HepG2 (cell line): ENCODE results near the gene MPP3. TPM values are rescaled to one million over a fixed set of nuclear protein-coding genes. Genes with fewer than 3 reads are reported as not detected.

Source experiments
- FOXA1 ChIP-seq, 2 experiments: fragments of 450-650 bp in 1 of 2; sonication (generic) in 1 of 2; formaldehyde crosslinking in 1 of 2; IDR thresholded peaks; 2 replicates each; pipeline versions ENCODE4 v1.4.0 to v1.6.1; 2016 to 2020; ENCODE audit warnings: missing genetic modification reagents in 1 of 2
- HNRNPLL ChIP-seq: fragments of 200-400 bp; formaldehyde crosslinking; IDR thresholded peaks from 2 replicates; pipeline ENCODE4 v1.6.1; 2017; ENCODE audit warnings: mild to moderate bottlenecking, low read depth, low read length; ENCODE audit not compliant: poor library complexity, severe bottlenecking
- MTF2 ChIP-seq: sonication (generic); formaldehyde crosslinking; IDR thresholded peaks from 2 replicates; pipeline ENCODE4 v1.5.0; 2020; ENCODE audit warnings: missing genetic modification reagents, borderline replicate concordance
- PCBP2 ChIP-seq: fragments of 200-400 bp; formaldehyde crosslinking; optimal IDR thresholded peaks from 2 replicates; pipeline ENCODE3; 2018; ENCODE audit warnings: low read length, low read depth; ENCODE audit not compliant: poor library complexity, severe bottlenecking
- PHF21A ChIP-seq: sonication (generic); formaldehyde crosslinking; IDR thresholded peaks from 2 replicates; pipeline ENCODE4 v1.5.0; 2020; ENCODE audit warnings: mild to moderate bottlenecking, missing genetic modification reagents
- SMYD3 ChIP-seq: sonication (generic); formaldehyde crosslinking; IDR thresholded peaks from 2 replicates; pipeline ENCODE4 v1.8.1; 2023; ENCODE audit warnings: mild to moderate bottlenecking, missing genetic modification reagents
- ZMYM3 ChIP-seq: sonication (generic); formaldehyde crosslinking; IDR thresholded peaks from 2 replicates; pipeline ENCODE4 v1.5.1; 2020; ENCODE audit warnings: mild to moderate bottlenecking, missing genetic modification reagents
- ZNF282 ChIP-seq: fragments of 450-650 bp; IDR thresholded peaks from 2 replicates; pipeline ENCODE4 v1.6.1; 2018; ENCODE audit not compliant: partially characterized antibody
- ZNF501 ChIP-seq: sonication (generic); formaldehyde crosslinking; IDR thresholded peaks from 2 replicates; pipeline ENCODE4 v1.5.1; 2020; ENCODE audit warnings: mild to moderate bottlenecking, moderate library complexity, missing genetic modification reagents
- ZNF678 ChIP-seq: sonication (generic); formaldehyde crosslinking; IDR thresholded peaks from 2 replicates; pipeline ENCODE4 v1.4.0; 2020; ENCODE audit warnings: mild to moderate bottlenecking, missing genetic modification reagents
- polyA plus RNA-seq, 8 experiments: library from polyadenylated mRNA; depleted of rRNA in 3 of 8; stranded (reverse) in 7 of 8; unstranded in 1 of 8; fragments of >200 nt; fragmentation: Illumina TruSeq in 4 of 8; extraction: Trizol in 4 of 8; gene quantifications; 2 replicates each; pipeline versions ENCODE4 v1.2.1 to v1.2.3, GENCODE V29; 2011 to 2016; ENCODE audit warnings: low read depth in 4 of 8, missing spikeins in 1 of 8, mixed read lengths in 1 of 8; ENCODE audit not compliant: insufficient read depth in 1 of 8
- total RNA-seq, 5 experiments: library from RNA; depleted of rRNA; stranded (reverse); fragments of >200 nt; fragmentation: Illumina TruSeq; extraction: Trizol; gene quantifications; 2 replicates each; pipeline ENCODE4 v1.2.3, GENCODE V29; 2016; ENCODE audit warnings: low read depth in 1 of 5
- TF ChIP-seq, protein P1 (sequence below): sonication (generic); formaldehyde crosslinking; IDR thresholded peaks from 2 replicates; pipeline ENCODE4 v1.4.0; 2020; ENCODE audit warnings: mild to moderate bottlenecking, missing genetic modification reagents
- TF ChIP-seq, protein P2 (sequence below): sonication (generic); formaldehyde crosslinking; IDR thresholded peaks from 2 replicates; pipeline ENCODE4 v1.5.0; 2020; ENCODE audit warnings: mild to moderate bottlenecking, missing genetic modification reagents, moderate library complexity
- TF ChIP-seq, protein P3 (sequence below): sonication (generic); formaldehyde crosslinking; IDR thresholded peaks from one replicate; pipeline ENCODE4 v1.5.1; 2020; ENCODE audit warnings: mild to moderate bottlenecking, missing genetic modification reagents; ENCODE audit errors: not compliant biosample characterization

The MPP3 gene
- total and polyA plus RNA-seq, 2 of the 13 experiments (the other 11 are each of a cell fraction or from before 2014, with no cell fraction given), result 0.91 to 1.8 TPM

DNA sequence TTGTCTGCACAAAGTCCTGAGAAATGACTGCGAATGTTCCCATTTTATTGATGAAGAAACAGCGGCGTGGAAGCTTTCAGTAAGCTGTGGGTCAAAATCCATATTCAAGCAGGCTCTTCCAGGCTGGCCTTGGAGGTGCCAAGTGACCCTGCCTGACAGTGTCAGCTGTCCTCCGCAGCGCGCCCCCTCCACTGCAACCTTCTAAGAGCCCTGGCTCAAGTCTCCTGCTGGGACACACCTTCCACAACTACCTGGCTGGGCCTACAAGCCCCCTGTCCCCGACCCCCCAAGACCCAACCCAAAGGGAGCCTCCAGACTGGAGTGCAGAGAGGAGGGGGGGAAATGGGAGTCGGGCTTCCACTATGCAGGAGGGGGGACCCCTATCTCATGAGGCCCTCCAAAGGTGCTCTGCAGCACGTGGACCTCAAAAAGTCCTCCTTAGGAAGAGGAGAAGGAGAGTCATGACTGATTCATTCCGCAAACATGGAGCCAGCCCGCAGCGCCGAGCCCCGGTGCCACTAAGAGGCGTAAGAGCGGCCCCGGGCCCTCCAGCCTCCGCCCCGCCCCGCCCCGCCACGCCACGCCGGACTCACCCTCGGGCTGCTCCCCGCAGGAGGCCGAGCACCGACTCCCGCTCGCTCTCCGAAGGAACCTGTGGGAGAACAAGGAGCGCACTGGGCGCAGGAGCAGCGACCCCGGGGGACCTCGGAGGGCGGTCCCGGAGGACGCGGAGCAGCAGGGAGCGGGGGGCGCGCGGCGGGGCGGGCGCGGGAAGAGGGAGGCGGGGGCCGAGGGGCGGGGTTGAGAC, 574 bp downstream of the MPP3 start (continued):
- TF ChIP-seq, protein P1, sequence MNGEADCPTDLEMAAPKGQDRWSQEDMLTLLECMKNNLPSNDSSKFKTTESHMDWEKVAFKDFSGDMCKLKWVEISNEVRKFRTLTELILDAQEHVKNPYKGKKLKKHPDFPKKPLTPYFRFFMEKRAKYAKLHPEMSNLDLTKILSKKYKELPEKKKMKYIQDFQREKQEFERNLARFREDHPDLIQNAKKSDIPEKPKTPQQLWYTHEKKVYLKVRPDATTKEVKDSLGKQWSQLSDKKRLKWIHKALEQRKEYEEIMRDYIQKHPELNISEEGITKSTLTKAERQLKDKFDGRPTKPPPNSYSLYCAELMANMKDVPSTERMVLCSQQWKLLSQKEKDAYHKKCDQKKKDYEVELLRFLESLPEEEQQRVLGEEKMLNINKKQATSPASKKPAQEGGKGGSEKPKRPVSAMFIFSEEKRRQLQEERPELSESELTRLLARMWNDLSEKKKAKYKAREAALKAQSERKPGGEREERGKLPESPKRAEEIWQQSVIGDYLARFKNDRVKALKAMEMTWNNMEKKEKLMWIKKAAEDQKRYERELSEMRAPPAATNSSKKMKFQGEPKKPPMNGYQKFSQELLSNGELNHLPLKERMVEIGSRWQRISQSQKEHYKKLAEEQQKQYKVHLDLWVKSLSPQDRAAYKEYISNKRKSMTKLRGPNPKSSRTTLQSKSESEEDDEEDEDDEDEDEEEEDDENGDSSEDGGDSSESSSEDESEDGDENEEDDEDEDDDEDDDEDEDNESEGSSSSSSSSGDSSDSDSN (CRISPR knock-in tag), result 0 out of 2 replicates have a peak, but pooled peaks have one; percentile 22
- TF ChIP-seq MTF2 (CRISPR knock-in tag) (peak; percentile 60; the same call in 1 of the 2 replicates), ZNF678 (no peak), PHF21A (no peak), HNRNPLL (peak; percentile 28), FOXA1 (IDR thresholded peaks at IDR 0.05) (no peak), FOXA1 (CRISPR knock-in tag; IDR thresholded peaks at IDR 0.05) (peak; percentile 22; the same call in 1 of the 2 replicates), ZMYM3 (CRISPR knock-in tag) (0 out of 2 replicates have a peak, but pooled peaks have one; percentile 35), ZNF501 (0 out of 2 replicates have a peak, but pooled peaks have one; percentile 36), SMYD3 (CRISPR knock-in tag) (no peak), ZNF282 (no peak), PCBP2 (no peak)
- TF ChIP-seq, protein P2, sequence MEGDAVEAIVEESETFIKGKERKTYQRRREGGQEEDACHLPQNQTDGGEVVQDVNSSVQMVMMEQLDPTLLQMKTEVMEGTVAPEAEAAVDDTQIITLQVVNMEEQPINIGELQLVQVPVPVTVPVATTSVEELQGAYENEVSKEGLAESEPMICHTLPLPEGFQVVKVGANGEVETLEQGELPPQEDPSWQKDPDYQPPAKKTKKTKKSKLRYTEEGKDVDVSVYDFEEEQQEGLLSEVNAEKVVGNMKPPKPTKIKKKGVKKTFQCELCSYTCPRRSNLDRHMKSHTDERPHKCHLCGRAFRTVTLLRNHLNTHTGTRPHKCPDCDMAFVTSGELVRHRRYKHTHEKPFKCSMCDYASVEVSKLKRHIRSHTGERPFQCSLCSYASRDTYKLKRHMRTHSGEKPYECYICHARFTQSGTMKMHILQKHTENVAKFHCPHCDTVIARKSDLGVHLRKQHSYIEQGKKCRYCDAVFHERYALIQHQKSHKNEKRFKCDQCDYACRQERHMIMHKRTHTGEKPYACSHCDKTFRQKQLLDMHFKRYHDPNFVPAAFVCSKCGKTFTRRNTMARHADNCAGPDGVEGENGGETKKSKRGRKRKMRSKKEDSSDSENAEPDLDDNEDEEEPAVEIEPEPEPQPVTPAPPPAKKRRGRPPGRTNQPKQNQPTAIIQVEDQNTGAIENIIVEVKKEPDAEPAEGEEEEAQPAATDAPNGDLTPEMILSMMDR, result peak; percentile 21
- TF ChIP-seq, protein P3, sequence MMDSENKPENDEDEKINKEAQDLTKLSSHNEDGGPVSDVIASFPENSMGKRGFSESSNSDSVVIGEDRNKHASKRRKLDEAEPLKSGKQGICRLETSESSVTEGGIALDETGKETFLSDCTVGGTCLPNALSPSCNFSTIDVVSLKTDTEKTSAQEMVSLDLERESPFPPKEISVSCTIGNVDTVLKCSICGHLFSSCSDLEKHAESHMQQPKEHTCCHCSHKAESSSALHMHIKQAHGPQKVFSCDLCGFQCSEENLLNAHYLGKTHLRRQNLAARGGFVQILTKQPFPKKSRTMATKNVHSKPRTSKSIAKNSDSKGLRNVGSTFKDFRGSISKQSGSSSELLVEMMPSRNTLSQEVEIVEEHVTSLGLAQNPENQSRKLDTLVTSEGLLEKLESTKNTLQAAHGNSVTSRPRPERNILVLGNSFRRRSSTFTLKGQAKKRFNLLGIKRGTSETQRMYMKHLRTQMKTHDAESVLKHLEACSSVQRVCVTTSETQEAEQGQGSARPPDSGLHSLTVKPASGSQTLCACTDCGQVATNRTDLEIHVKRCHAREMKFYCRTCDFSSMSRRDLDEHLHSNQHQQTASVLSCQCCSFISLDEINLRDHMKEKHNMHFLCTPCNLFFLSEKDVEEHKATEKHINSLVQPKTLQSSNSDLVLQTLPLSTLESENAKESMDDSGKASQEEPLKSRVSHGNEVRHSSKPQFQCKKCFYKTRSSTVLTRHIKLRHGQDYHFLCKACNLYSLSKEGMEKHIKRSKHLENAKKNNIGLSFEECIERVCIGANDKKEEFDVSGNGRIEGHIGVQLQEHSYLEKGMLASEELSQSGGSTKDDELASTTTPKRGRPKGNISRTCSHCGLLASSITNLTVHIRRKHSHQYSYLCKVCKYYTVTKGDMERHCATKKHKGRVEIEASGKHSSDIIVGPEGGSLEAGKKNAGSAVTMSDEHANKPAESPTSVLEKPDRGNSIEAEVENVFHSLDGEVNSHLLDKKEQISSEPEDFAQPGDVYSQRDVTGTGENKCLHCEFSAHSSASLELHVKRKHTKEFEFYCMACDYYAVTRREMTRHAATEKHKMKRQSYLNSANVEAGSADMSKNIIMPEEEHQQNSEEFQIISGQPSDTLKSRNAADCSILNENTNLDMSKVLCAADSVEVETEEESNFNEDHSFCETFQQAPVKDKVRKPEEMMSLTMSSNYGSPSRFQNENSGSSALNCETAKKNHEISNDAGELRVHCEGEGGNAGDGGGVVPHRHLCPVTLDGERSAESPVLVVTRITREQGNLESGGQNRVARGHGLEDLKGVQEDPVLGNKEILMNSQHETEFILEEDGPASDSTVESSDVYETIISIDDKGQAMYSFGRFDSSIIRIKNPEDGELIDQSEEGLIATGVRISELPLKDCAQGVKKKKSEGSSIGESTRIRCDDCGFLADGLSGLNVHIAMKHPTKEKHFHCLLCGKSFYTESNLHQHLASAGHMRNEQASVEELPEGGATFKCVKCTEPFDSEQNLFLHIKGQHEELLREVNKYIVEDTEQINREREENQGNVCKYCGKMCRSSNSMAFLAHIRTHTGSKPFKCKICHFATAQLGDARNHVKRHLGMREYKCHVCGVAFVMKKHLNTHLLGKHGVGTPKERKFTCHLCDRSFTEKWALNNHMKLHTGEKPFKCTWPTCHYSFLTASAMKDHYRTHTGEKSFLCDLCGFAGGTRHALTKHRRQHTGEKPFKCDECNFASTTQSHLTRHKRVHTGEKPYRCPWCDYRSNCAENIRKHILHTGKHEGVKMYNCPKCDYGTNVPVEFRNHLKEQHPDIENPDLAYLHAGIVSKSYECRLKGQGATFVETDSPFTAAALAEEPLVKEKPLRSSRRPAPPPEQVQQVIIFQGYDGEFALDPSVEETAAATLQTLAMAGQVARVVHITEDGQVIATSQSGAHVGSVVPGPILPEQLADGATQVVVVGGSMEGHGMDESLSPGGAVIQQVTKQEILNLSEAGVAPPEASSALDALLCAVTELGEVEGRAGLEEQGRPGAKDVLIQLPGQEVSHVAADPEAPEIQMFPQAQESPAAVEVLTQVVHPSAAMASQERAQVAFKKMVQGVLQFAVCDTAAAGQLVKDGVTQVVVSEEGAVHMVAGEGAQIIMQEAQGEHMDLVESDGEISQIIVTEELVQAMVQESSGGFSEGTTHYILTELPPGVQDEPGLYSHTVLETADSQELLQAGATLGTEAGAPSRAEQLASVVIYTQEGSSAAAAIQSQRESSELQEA (CRISPR knock-in tag), result peak; percentile 8
